GM18519 (cell line): ENCODE data around the gene PROCR.
"Not testable (repeated sequence)": the region's sequence is repeated elsewhere in the genome, so short reads cannot be mapped to it uniquely, and the experiment has no call there.

Source experiments
- ATAC-seq: cut with Tn5 transposase; IDR thresholded peaks from one replicate; pipeline ENCODE4 v1.9.1; 2021; ENCODE audit warnings: mild to moderate bottlenecking, moderate library complexity; ENCODE audit not compliant: unreplicated experiment, low FRiP score

Gene PROCR

GRCh38 chr20:35164531-35164930, 7.3 kb upstream of the PROCR start:
- ATAC-seq: not testable (repeated sequence)

- ATAC-seq: no peak
Measured at GRCh38 chr20:35165221-35166185, 6.4 kb upstream of the PROCR start.

- ATAC-seq: no peak
Measured at GRCh38 chr20:35166242-35166830, 5.5 kb upstream of the PROCR start.

- ATAC-seq: no peak
Measured at GRCh38 chr20:35167787-35168186, 4.1 kb upstream of the PROCR start.

GRCh38 chr20:35168701-35169409, 3.0 kb upstream of the PROCR start:
- ATAC-seq: not testable (repeated sequence)

GRCh38 chr20:35171438-35171752, 477 bp upstream of the PROCR start:
- no peak for ATAC-seq

GRCh38 chr20:35172434-35172806, 548 bp downstream of the PROCR start:
- ATAC-seq: no peak

- ATAC-seq: no peak
Measured at GRCh38 chr20:35173576-35174192, 1.8 kb downstream of the PROCR start.

GRCh38 chr20:35174458-35175216, 2.8 kb downstream of the PROCR start:
- no peak for ATAC-seq

GRCh38 chr20:35176132-35176531, 4.3 kb downstream of the PROCR start:
- ATAC-seq: no peak

GRCh38 chr20:35179292-35180212, 7.7 kb downstream of the PROCR start:
- ATAC-seq: no peak

- no peak for ATAC-seq
Measured at GRCh38 chr20:35180266-35180665, 8.4 kb downstream of the PROCR start.

GRCh38 chr20:35181731-35182130, 9.9 kb downstream of the PROCR start:
- no peak for ATAC-seq

GRCh38 chr20:35186691-35187289, 14.9 kb downstream of the PROCR start:
- not testable (repeated sequence) for ATAC-seq

- ATAC-seq: no peak
Measured at GRCh38 chr20:35187584-35188190, 15.8 kb downstream of the PROCR start.

- not testable (repeated sequence) for ATAC-seq
Measured at GRCh38 chr20:35189223-35189622, 17.4 kb downstream of the PROCR start.

GRCh38 chr20:35190556-35190955, 18.7 kb downstream of the PROCR start:
- ATAC-seq: no peak

- ATAC-seq: no peak
Measured at GRCh38 chr20:35191419-35192117, 19.7 kb downstream of the PROCR start.
